ENCODE data around the gene ETNK2.

GRCh38 chr1:204192589-204193352 lies 40.9 kb upstream of the ETNK2 start:
- TF ChIP-seq CTCF (IDR thresholded peaks at IDR 0.05) (no peak), POLR2A (IDR thresholded peaks at IDR 0.05; ENCODE audit: low read depth) (no peak)
